AG08395 (cell line): ENCODE results near the gene NTSR2.

Experiments
- DNase-seq: peaks from one replicate; pipeline ENCODE4 v3.0.0; 2012; ENCODE audit warnings: mixed read lengths, low spot score

The NTSR2 gene

GRCh38 chr2:11699686-11700670, 30.0 kb upstream of the NTSR2 start:
- DNase-seq = no peak

- DNase-seq = peak; percentile 75
Observed at GRCh38 chr2:11698009-11698922, 28.3 kb upstream of the NTSR2 start.

- DNase-seq = peak; percentile 72
Observed at GRCh38 chr2:11697103-11697871, 27.3 kb upstream of the NTSR2 start.

GRCh38 chr2:11696736-11697102, 26.7 kb upstream of the NTSR2 start:
- no peak for DNase-seq

- DNase-seq = no peak
Observed at GRCh38 chr2:11695576-11695975, 25.6 kb upstream of the NTSR2 start.

- peak; percentile 81 for DNase-seq
Observed at GRCh38 chr2:11692966-11693521, 23.0 kb upstream of the NTSR2 start.

- no peak for DNase-seq
Observed at GRCh38 chr2:11691076-11691660, 21.2 kb upstream of the NTSR2 start.

- peak; percentile 88 for DNase-seq
Observed at GRCh38 chr2:11688222-11689069, 18.5 kb upstream of the NTSR2 start.

- DNase-seq = no peak
Observed at GRCh38 chr2:11687736-11688135, 17.7 kb upstream of the NTSR2 start.

- DNase-seq = no peak
Observed at GRCh38 chr2:11685906-11686470, 16.0 kb upstream of the NTSR2 start.

- no peak for DNase-seq
Observed at GRCh38 chr2:11684894-11685460, 15.0 kb upstream of the NTSR2 start.

GRCh38 chr2:11683966-11684365, 14.0 kb upstream of the NTSR2 start:
- no peak for DNase-seq

GRCh38 chr2:11683476-11683875, 13.5 kb upstream of the NTSR2 start:
- no peak for DNase-seq

GRCh38 chr2:11682590-11682915, 12.6 kb upstream of the NTSR2 start:
- DNase-seq = no peak

GRCh38 chr2:11681722-11682589, 12.0 kb upstream of the NTSR2 start:
- peak; percentile 38 for DNase-seq

- DNase-seq = no peak
Observed at GRCh38 chr2:11680901-11681721, 11.1 kb upstream of the NTSR2 start.

GRCh38 chr2:11680182-11680900, 10.3 kb upstream of the NTSR2 start:
- no peak for DNase-seq
